SK-N-SH (cell line): ENCODE measurements around the gene CFDP1. TPM values are rescaled to one million over a fixed set of nuclear protein-coding genes. Genes with fewer than 3 reads are reported as not detected.
A peak's percentile ranks its signal among the peaks of the same experiment; 100 is the strongest.

Source experiments
- CTCF ChIA-PET: fragments of 300-600, 350-600 bp; formaldehyde crosslinking; extraction: SDS; loops from one replicate; lab custom pipeline; 2021; lab: Yijun Ruan, JAX
- POLR2A ChIA-PET: fragments of 350-600 bp; sonication (Branson Sonifier 250); formaldehyde crosslinking; extraction: SDS; loops from one replicate; lab custom pipeline; 2020; ENCODE audit warnings: antibody characterized with exemption, inconsistent platforms; lab: Yijun Ruan, JAX
- DNase-seq: peaks from one replicate; pipeline ENCODE4 v3.0.0; 2012
- H2AFZ ChIP-seq: fragments of 200-600 bp; sonication (generic); 2 replicates; pipeline ENCODE4 v1.8.1; 2016; ENCODE audit warnings: antibody characterized with exemption, mild to moderate bottlenecking, low read depth
- H3F3A ChIP-seq: fragments of 200-600 bp; sonication (generic); replicated peaks from 2 replicates; pipeline ENCODE3; 2016; ENCODE audit warnings: antibody characterized with exemption, mild to moderate bottlenecking; ENCODE audit not compliant: insufficient read depth
- H3K27ac ChIP-seq, 2 experiments: fragments of 200-500 bp in 1 of 2; fragments of 200-600 bp in 1 of 2; sonication (Bioruptor generic) in 1 of 2; sonication (generic), shearing (Covaris generic) in 1 of 2; 2 replicates each; pipeline versions ENCODE4 v1.5.1 to v1.6.1; 2014 to 2016; ENCODE audit warnings: low read depth in 2 of 2, inconsistent platforms in 1 of 2, low read length in 1 of 2, mild to moderate bottlenecking in 1 of 2, mixed read lengths in 1 of 2
- H3K27me3 ChIP-seq: fragments of 200-600 bp; sonication (generic), shearing (Covaris generic); 2 replicates; pipeline ENCODE4 v1.6.1; 2016; ENCODE audit warnings: mixed run types; ENCODE audit not compliant: insufficient read depth
- H3K36me3 ChIP-seq, 2 experiments: fragments of 200-500 bp in 1 of 2; fragments of 200-600 bp in 1 of 2; sonication (Bioruptor generic) in 1 of 2; sonication (generic) in 1 of 2; replicated peaks in 1 of 2; 2 replicates each; pipeline versions ENCODE3 to v1.5.1; 2014 to 2016; ENCODE audit warnings: low read length in 1 of 2, mild to moderate bottlenecking in 1 of 2; ENCODE audit not compliant: insufficient read depth in 2 of 2, control insufficient read depth in 1 of 2
- H3K4me1 ChIP-seq, 2 experiments: fragments of 200-500 bp in 1 of 2; fragments of 200-600 bp in 1 of 2; sonication (Bioruptor generic) in 1 of 2; sonication (generic), shearing (Covaris generic) in 1 of 2; 2 replicates each; pipeline versions ENCODE4 v1.5.1 to v1.6.1; 2014 to 2016; ENCODE audit warnings: low read depth in 1 of 2, low read length in 1 of 2, mixed run types in 1 of 2; ENCODE audit not compliant: insufficient read depth in 2 of 2, control insufficient read depth in 1 of 2
- H3K4me2 ChIP-seq: fragments of 200-600 bp; sonication (generic), shearing (Covaris generic); 2 replicates; pipeline ENCODE4 v1.6.1; 2017; ENCODE audit warnings: mixed run types
- H3K4me3 ChIP-seq, 2 experiments: fragments of 200-500 bp in 1 of 2; fragments of 200-600 bp in 1 of 2; sonication (Bioruptor generic) in 1 of 2; sonication (generic), shearing (Covaris generic) in 1 of 2; 2 replicates each; pipeline versions ENCODE4 v1.5.1 to v1.8.1; 2014 to 2016; ENCODE audit warnings: low read depth in 2 of 2, inconsistent platforms in 1 of 2, low read length in 1 of 2, mild to moderate bottlenecking in 1 of 2, mixed read lengths in 1 of 2, moderate library complexity in 1 of 2
- H3K79me2 ChIP-seq: fragments of 200-600 bp; sonication (generic); 2 replicates; pipeline ENCODE4 v1.8.1; 2017; ENCODE audit warnings: mild to moderate bottlenecking; ENCODE audit not compliant: insufficient read depth
- H3K9ac ChIP-seq: fragments of 200-600 bp; sonication (generic); 2 replicates; pipeline ENCODE4 v1.6.1; 2017; ENCODE audit warnings: mixed run types
- H3K9me2 ChIP-seq: fragments of 200-600 bp; sonication (generic); 2 replicates; pipeline ENCODE4 v1.6.1; 2017; ENCODE audit warnings: mixed run types
- H3K9me3 ChIP-seq: fragments of 200-600 bp; sonication (generic); 2 replicates; pipeline ENCODE4 v1.6.1; 2017; ENCODE audit warnings: mixed run types, mild to moderate bottlenecking, moderate library complexity
- H4K20me1 ChIP-seq: fragments of 200-600 bp; sonication (generic); 2 replicates; pipeline ENCODE4 v1.6.1; 2017; ENCODE audit warnings: mild to moderate bottlenecking, mixed run types; ENCODE audit not compliant: insufficient read depth
- ELF1 ChIP-seq: IDR thresholded peaks from 2 replicates; pipeline ENCODE4 v1.4.0; 2012
- EP300 ChIP-seq, 2 experiments: IDR thresholded peaks; 2 replicates each; pipeline versions ENCODE4 v1.4.0 to v1.6.1; 2012; ENCODE audit warnings: borderline replicate concordance in 1 of 2, low read depth in 1 of 2, low read length in 1 of 2
- EZH2phosphoT487 ChIP-seq: fragments of 200-600 bp; sonication (generic); IDR thresholded peaks from 2 replicates; pipeline ENCODE4 v1.6.1; 2017; ENCODE audit warnings: low read depth, mixed run types, mild to moderate bottlenecking, antibody characterized with exemption, moderate library complexity, borderline replicate concordance
- MAX ChIP-seq: IDR thresholded peaks from 2 replicates; pipeline ENCODE4 v1.4.0; 2012; ENCODE audit warnings: low read depth
- MEF2A ChIP-seq: IDR thresholded peaks from 2 replicates; pipeline ENCODE4 v1.4.0; 2012; ENCODE audit warnings: low read depth, borderline replicate concordance
- RCOR1 ChIP-seq: fragments of 150-350 bp; IDR thresholded peaks from 2 replicates; pipeline ENCODE4 v1.6.1; 2017; ENCODE audit warnings: antibody characterized with exemption, low read length
- SIN3A ChIP-seq: IDR thresholded peaks from 2 replicates; pipeline ENCODE4 v1.6.1; 2012; ENCODE audit warnings: low read depth, mild to moderate bottlenecking, low read length, moderate library complexity, borderline replicate concordance
- TCF12 ChIP-seq: IDR thresholded peaks from 2 replicates; pipeline ENCODE4 v1.4.0; 2012
- TEAD4 ChIP-seq: IDR thresholded peaks from 2 replicates; pipeline ENCODE4 v1.4.0; 2012; ENCODE audit warnings: mild to moderate bottlenecking, borderline replicate concordance; ENCODE audit not compliant: insufficient read depth
- USF1 ChIP-seq: IDR thresholded peaks from 2 replicates; pipeline ENCODE4 v1.4.0; 2012; ENCODE audit warnings: low read depth, borderline replicate concordance
- WGBS: methylation state at CpG from one replicate; pipeline ENCODE4 v1.1.6; 2017; ENCODE audit warnings: low lambda C conversion rate; 5-methylcytosine and 5-hydroxymethylcytosine counted together
- polyA plus RNA-seq, 3 experiments: library from polyadenylated mRNA; depleted of rRNA; stranded (reverse); fragments of >200 nt; gene quantifications; 2 replicates each; pipeline ENCODE4 v1.2.3, GENCODE V29; 2012
- TF ChIP-seq, protein P1 (sequence below): IDR thresholded peaks from 2 replicates; pipeline ENCODE4; 2012

The CFDP1 gene
- polyA plus RNA-seq, 1 of the 3 experiments (the other 2 are of a cell fraction): 46.0 TPM

- ChIA-PET CTCF (interaction anchor here (2.5 kb wide), 1 partner anchor 19 kb away, joined by 10 read pairs; no protein-coding TSS in a partner anchor), POLR2A (no interaction called here)
- H4K20me1 ChIP-seq: peaks cover 92% of the 10 kb centered on the region
- H3K9me2 ChIP-seq: no peaks in the 10 kb centered on the region
- peak overlapping the region; percentile 86 to 88 for H3K27ac ChIP-seq
- no peak overlapping the region for H2AFZ ChIP-seq
- no peaks in the 10 kb centered on the region for H3K27me3 ChIP-seq
- H3K9ac ChIP-seq: peak overlapping the region; percentile 47; the same call in 1 of the 2 replicates
- no peaks in the 10 kb centered on the region for H3K9me3 ChIP-seq
- peaks cover 96% of the 10 kb centered on the region for H3K79me2 ChIP-seq
- no peak for DNase-seq
- H3K4me1 ChIP-seq: peaks cover 65 to 77% of the 10 kb centered on the region in 2 experiments; a peak in 3 of 4 replicates
- no peak for TF ChIP-seq MEF2A
- TF ChIP-seq TEAD4: peak; percentile 80
- 0 out of 2 replicates have a peak, but pooled peaks have one; percentile 8 for TF ChIP-seq ELF1
- peak in 1 of 2 experiments; percentile 42; a peak in 1 of 4 replicates for TF ChIP-seq EP300 (IDR thresholded peaks at IDR 0.05; ENCODE audit: borderline replicate concordance in 1 of 2, low read depth in 1 of 2, low read length in 1 of 2)
- peak; percentile 29; the same call in 1 of the 2 replicates for TF ChIP-seq TCF12
- no peak for TF ChIP-seq SIN3A
- TF ChIP-seq, all 33 proteins: peak for 4
- Histone ChIP-seq H3F3A (peaks cover 31% of the 10 kb centered on the region), H3K4me3 (no peak overlapping the region; a peak in 1 of 4 replicates), H3K4me2 (peak overlapping the region; percentile 60), H3K36me3 (no peaks in the 10 kb centered on the region)
- 55% methylated on average over 13 of the region's 15 CpGs for WGBS
Measured at GRCh38 chr16:75252946-75253911, 180.1 kb downstream of the CFDP1 start.

- Histone ChIP-seq H3F3A (peaks cover 31% of the 10 kb centered on the region), H3K9ac (peak overlapping the region; percentile 47; the same call in 1 of the 2 replicates), H3K36me3 (peaks cover 0 to 3% of the 10 kb centered on the region in 2 experiments), H3K27ac (peak overlapping the region; percentile 86 to 88), H4K20me1 (peaks cover 92% of the 10 kb centered on the region), H3K4me3 (peak overlapping the region in 1 of 2 experiments; percentile 6; a peak in 1 of 4 replicates), H2AFZ (no peak overlapping the region), H3K27me3 (no peaks in the 10 kb centered on the region), H3K4me1 (peaks cover 73 to 74% of the 10 kb centered on the region in 2 experiments; a peak in 3 of 4 replicates), H3K4me2 (peak overlapping the region; percentile 60), H3K9me3 (no peaks in the 10 kb centered on the region), H3K79me2 (peaks cover 96% of the 10 kb centered on the region), H3K9me2 (no peaks in the 10 kb centered on the region)
- TF ChIP-seq RCOR1 (no peak), USF1 (no peak), MAX (no peak; the same call in 1 of the 2 replicates), EZH2phosphoT487 (no peak)
- TF ChIP-seq, protein P1, sequence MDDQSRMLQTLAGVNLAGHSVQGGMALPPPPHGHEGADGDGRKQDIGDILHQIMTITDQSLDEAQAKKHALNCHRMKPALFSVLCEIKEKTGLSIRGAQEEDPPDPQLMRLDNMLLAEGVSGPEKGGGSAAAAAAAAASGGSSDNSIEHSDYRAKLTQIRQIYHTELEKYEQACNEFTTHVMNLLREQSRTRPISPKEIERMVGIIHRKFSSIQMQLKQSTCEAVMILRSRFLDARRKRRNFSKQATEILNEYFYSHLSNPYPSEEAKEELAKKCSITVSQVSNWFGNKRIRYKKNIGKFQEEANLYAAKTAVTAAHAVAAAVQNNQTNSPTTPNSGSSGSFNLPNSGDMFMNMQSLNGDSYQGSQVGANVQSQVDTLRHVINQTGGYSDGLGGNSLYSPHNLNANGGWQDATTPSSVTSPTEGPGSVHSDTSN: no peak
- POLR2A ChIA-PET: no interaction called here
- no peak for DNase-seq
- CTCF ChIA-PET: interaction anchor here (2.5 kb wide), 1 partner anchor 18 kb away, joined by 10 read pairs; no protein-coding TSS in a partner anchor
- 85% methylated on average over 15 of the region's 24 CpGs for WGBS
Measured at GRCh38 chr16:75252049-75252864, 181.0 kb downstream of the CFDP1 start.
